Measurements from ENCODE around the gene SLC35F6. TPM values are rescaled to one million over a fixed set of nuclear protein-coding genes. Genes with fewer than 3 reads are reported as not detected.

The SLC35F6 gene
- total and polyA plus RNA-seq, 12 donors, result 13.2 to 36.2 (median 21.3) TPM

GRCh38 chr2:26721115-26722032 is 42.7 kb upstream of the SLC35F6 start:
- peaks cover 20 to 50% (median 41%) of the 10 kb centered on the region in 9 donors for H3K4me1 ChIP-seq
- TF ChIP-seq, protein P1, sequence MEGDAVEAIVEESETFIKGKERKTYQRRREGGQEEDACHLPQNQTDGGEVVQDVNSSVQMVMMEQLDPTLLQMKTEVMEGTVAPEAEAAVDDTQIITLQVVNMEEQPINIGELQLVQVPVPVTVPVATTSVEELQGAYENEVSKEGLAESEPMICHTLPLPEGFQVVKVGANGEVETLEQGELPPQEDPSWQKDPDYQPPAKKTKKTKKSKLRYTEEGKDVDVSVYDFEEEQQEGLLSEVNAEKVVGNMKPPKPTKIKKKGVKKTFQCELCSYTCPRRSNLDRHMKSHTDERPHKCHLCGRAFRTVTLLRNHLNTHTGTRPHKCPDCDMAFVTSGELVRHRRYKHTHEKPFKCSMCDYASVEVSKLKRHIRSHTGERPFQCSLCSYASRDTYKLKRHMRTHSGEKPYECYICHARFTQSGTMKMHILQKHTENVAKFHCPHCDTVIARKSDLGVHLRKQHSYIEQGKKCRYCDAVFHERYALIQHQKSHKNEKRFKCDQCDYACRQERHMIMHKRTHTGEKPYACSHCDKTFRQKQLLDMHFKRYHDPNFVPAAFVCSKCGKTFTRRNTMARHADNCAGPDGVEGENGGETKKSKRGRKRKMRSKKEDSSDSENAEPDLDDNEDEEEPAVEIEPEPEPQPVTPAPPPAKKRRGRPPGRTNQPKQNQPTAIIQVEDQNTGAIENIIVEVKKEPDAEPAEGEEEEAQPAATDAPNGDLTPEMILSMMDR (IDR thresholded peaks at IDR 0.05), result no peak
- no peaks in the 10 kb centered on the region for H3K27me3 ChIP-seq
- no peak overlapping the region for H3K4me3 ChIP-seq
- 85 to 88% methylated on average over 12 of the region's 12 CpGs for WGBS, 2 donors
- H3K36me3 ChIP-seq, result no peaks in the 10 kb centered on the region
- no peak for ATAC-seq
- H3K9me3 ChIP-seq, result peaks cover 0 to 4% (median 0%) of the 10 kb centered on the region in 11 donors
- H3K27ac ChIP-seq, result peak overlapping the region in 9 of 10 donors; percentile 67 to 85 (median 80)
- intact Hi-C loops (cut with DNase I), result no loop called here
- no peak for DNase-seq

GRCh38 chr2:26722328-26722727 is 41.8 kb upstream of the SLC35F6 start:
- no peak overlapping the region for H3K4me3 ChIP-seq
- no peak for ATAC-seq
- peaks cover 0 to 6% (median 0%) of the 10 kb centered on the region in 7 donors for H3K27me3 ChIP-seq
- no peaks in the 10 kb centered on the region for H3K9me3 ChIP-seq
- H3K4me1 ChIP-seq, result peaks cover 20 to 50% (median 41%) of the 10 kb centered on the region in 9 donors
- no peaks in the 10 kb centered on the region for H3K36me3 ChIP-seq
- TF ChIP-seq, protein P1 (IDR thresholded peaks at IDR 0.05), result no peak
- DNase-seq, result no peak
- intact Hi-C loops (cut with DNase I), result no loop called here
- 90 to 93% methylated on average over 1 of the region's 1 CpG for WGBS, 2 donors
- no peak overlapping the region for H3K27ac ChIP-seq

DNA sequence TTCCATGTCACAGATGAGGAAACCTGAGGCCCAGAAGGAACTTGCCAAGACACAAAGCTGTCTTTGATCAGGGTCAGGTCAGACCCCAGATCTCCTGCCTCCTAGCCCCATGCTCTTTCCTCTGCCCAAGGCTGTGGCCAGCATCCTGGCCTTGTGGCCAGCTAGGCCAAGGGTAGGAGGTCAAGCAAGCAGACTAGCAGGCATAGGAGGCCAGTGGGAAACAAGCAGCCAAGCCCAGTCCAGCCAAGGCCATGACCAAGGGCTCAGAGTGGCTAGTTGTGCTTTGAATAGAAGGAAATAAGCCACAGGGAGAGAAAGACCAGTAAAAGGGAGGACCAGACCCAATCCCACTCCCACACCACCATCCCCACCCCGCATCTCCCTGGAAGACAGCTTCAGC is 41.2 kb upstream of the SLC35F6 start:
- no peaks in the 10 kb centered on the region for H3K9me3 ChIP-seq
- intact Hi-C loops (cut with DNase I), result no loop called here
- H3K4me3 ChIP-seq, result no peak overlapping the region
- H3K27ac ChIP-seq, result peak overlapping the region in 6 of 10 donors; percentile 17 to 85 (median 71)
- peaks cover 0 to 11% (median 6%) of the 10 kb centered on the region in 7 donors for H3K27me3 ChIP-seq
- TF ChIP-seq, protein P1 (IDR thresholded peaks at IDR 0.05), result no peak
- H3K36me3 ChIP-seq, result no peaks in the 10 kb centered on the region
- H3K4me1 ChIP-seq, result peaks cover 20 to 50% (median 38%) of the 10 kb centered on the region in 9 donors
- ATAC-seq (no peak), DNase-seq (no peak)
- WGBS, 2 donors, result 90 to 94% methylated on average over 1 of the region's 1 CpG

DNA sequence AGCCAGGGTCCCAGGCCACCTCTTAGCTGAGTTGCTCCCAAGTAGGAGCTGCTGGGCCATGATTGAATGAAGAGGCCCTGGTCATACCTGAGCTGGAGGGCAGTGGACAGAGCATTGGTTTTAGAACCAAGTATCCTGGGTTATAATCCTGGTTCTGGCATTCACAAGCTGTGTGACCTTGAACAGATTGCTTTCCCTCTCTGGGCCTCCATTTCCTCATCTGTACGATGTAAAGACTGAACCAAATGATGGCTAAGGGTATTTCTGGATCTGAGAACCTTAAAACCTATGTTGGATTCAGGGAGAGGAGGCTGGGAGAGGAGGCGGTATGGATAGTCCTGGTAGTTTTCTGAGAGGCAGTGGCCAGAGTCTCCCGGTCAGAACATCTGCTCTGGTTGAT is 40.6 kb upstream of the SLC35F6 start:
- WGBS, 2 donors, result 90 to 91% methylated on average over 3 of the region's 3 CpGs
- no peaks in the 10 kb centered on the region for H3K9me3 ChIP-seq
- H3K27ac ChIP-seq, result peak overlapping the region in 9 of 10 donors; percentile 30 to 85 (median 67)
- peaks cover 0 to 16% (median 8%) of the 10 kb centered on the region in 7 donors for H3K27me3 ChIP-seq
- ATAC-seq, result no peak
- no peaks in the 10 kb centered on the region for H3K36me3 ChIP-seq
- H3K4me1 ChIP-seq, result peaks cover 20 to 50% (median 38%) of the 10 kb centered on the region in 9 donors
- TF ChIP-seq, protein P1 (IDR thresholded peaks at IDR 0.05), result no peak
- DNase-seq, result no peak
- intact Hi-C loops (cut with DNase I), result no loop called here
- no peak overlapping the region for H3K4me3 ChIP-seq

All from heart right ventricle (tissue), 16 donors.